IMR-90 (cell line): ENCODE results near the gene BCL2L1. TPM values are rescaled to one million over a fixed set of nuclear protein-coding genes. Genes with fewer than 3 reads are reported as not detected.

ENCODE experiments used
- ATAC-seq: fragments of 200-7000 bp; cut with Tn5 transposase; 2 replicates; pipeline ENCODE4 v1.9.1; 2020; ENCODE audit warnings: low read depth, mild to moderate bottlenecking, moderate library complexity
- BruUV-seq: library from RNA; stranded (reverse); fragments of 400-500 nt; replicated peaks from 2 replicates; lab custom pipeline; 2021; lab: Mats Ljungman, UMichigan
- CTCF ChIA-PET: fragments of 300-600 bp; formaldehyde crosslinking; extraction: SDS; loops from one replicate; lab custom pipeline; 2021; ENCODE audit warnings: antibody characterized with exemption; lab: Yijun Ruan, JAX
- POLR2A ChIA-PET: fragments of 300-600 bp; sonication (Branson Sonifier 250); formaldehyde crosslinking; loops from one replicate; lab custom pipeline; 2022; ENCODE audit warnings: antibody characterized with exemption; ENCODE audit not compliant: unreplicated experiment; lab: Charles Lee
- DNase-seq: peaks from one replicate; pipeline ENCODE4 v3.0.0; 2013
- H2AFZ ChIP-seq: replicated peaks from 2 replicates; pipeline ENCODE3; 2013; ENCODE audit warnings: low read length, mild to moderate bottlenecking; ENCODE audit not compliant: poor library complexity
- H2AK5ac ChIP-seq: 2 replicates; pipeline ENCODE4 v1.6.1; 2013; ENCODE audit warnings: low read depth, low read length, inconsistent platforms
- H2AK9ac ChIP-seq: replicated peaks from 2 replicates; pipeline ENCODE3; 2013; ENCODE audit warnings: mild to moderate bottlenecking, low read depth, low read length, moderate library complexity; ENCODE audit not compliant: poor library complexity
- H2BK120ac ChIP-seq: 2 replicates; pipeline ENCODE4 v1.6.1; 2013; ENCODE audit warnings: low read depth, low read length, inconsistent platforms
- H2BK15ac ChIP-seq: 3 replicates; pipeline ENCODE4 v1.6.1; 2013; ENCODE audit warnings: low read depth, low read length, inconsistent platforms
- H2BK20ac ChIP-seq: 2 replicates; pipeline ENCODE4 v1.6.1; 2013; ENCODE audit warnings: low read depth, mild to moderate bottlenecking, inconsistent platforms, low read length, moderate library complexity
- H2BK5ac ChIP-seq: 2 replicates; pipeline ENCODE4 v1.6.1; 2013; ENCODE audit warnings: mild to moderate bottlenecking, low read depth, low read length, inconsistent platforms; ENCODE audit not compliant: poor library complexity, severe bottlenecking
- H3K14ac ChIP-seq: replicated peaks from 2 replicates; pipeline ENCODE4 v1.6.1; 2013; ENCODE audit warnings: low read depth, low read length, inconsistent platforms
- H3K18ac ChIP-seq: 2 replicates; pipeline ENCODE4 v1.6.1; 2013; ENCODE audit warnings: low read depth, low read length, control low read depth
- H3K23ac ChIP-seq: 2 replicates; pipeline ENCODE4 v1.6.1; 2013; ENCODE audit warnings: low read depth, low read length, inconsistent platforms
- H3K27ac ChIP-seq: 2 replicates; pipeline ENCODE4 v1.5.1; 2013; ENCODE audit warnings: mild to moderate bottlenecking, control low read depth, low read length; ENCODE audit not compliant: insufficient read depth
- H3K27me3 ChIP-seq: 2 replicates; pipeline ENCODE4 v1.6.1; 2013; ENCODE audit warnings: low read length; ENCODE audit not compliant: control insufficient read depth, insufficient read depth
- H3K36me3 ChIP-seq: 2 replicates; pipeline ENCODE4 v1.6.1; 2013; ENCODE audit warnings: low read length, mixed read lengths; ENCODE audit not compliant: control insufficient read depth, insufficient read depth
- H3K4ac ChIP-seq: 2 replicates; pipeline ENCODE4 v1.6.1; 2013; ENCODE audit warnings: low read depth, low read length, inconsistent platforms
- H3K4me1 ChIP-seq: 2 replicates; pipeline ENCODE4 v1.6.1; 2013; ENCODE audit warnings: low read length, mixed read lengths; ENCODE audit not compliant: control insufficient read depth, insufficient read depth
- H3K4me2 ChIP-seq: 2 replicates; pipeline ENCODE4 v1.6.1; 2013; ENCODE audit warnings: low read depth, mild to moderate bottlenecking, control low read depth, low read length, moderate library complexity
- H3K4me3 ChIP-seq: 2 replicates; pipeline ENCODE4 v1.5.1; 2013; ENCODE audit warnings: low read depth, mild to moderate bottlenecking, control low read depth, low read length, moderate library complexity; ENCODE audit not compliant: insufficient read depth
- H3K56ac ChIP-seq: 2 replicates; pipeline ENCODE4 v1.6.1; 2013; ENCODE audit warnings: low read length, inconsistent platforms; ENCODE audit not compliant: insufficient read depth; ENCODE audit errors: extremely low read depth
- H3K79me1 ChIP-seq, 2 experiments: 2 replicates each; pipeline ENCODE4 v1.6.1; 2013; ENCODE audit warnings: low read length in 2 of 2, inconsistent platforms in 1 of 2, low read depth in 1 of 2
- H3K9ac ChIP-seq: 2 replicates; pipeline ENCODE4 v1.6.1; 2013; ENCODE audit warnings: low read depth, low read length, control low read depth
- H3K9me1 ChIP-seq: 2 replicates; pipeline ENCODE4 v1.6.1; 2013; ENCODE audit warnings: low read length, inconsistent platforms; ENCODE audit not compliant: insufficient read depth
- H3K9me3 ChIP-seq: 2 replicates; pipeline ENCODE4 v1.6.1; 2013; ENCODE audit warnings: low read length; ENCODE audit not compliant: control insufficient read depth, insufficient read depth
- H4K20me1 ChIP-seq: 2 replicates; pipeline ENCODE4 v1.6.1; 2013; ENCODE audit warnings: low read length, inconsistent platforms; ENCODE audit not compliant: insufficient read depth
- H4K5ac ChIP-seq: 2 replicates; pipeline ENCODE4 v1.6.1; 2013; ENCODE audit warnings: mild to moderate bottlenecking, low read depth, low read length, control low read depth
- H4K8ac ChIP-seq, 2 experiments: 2 replicates each; pipeline ENCODE4 v1.6.1; 2013; ENCODE audit warnings: low read depth in 2 of 2, low read length in 2 of 2, control low read depth in 1 of 2, inconsistent platforms in 1 of 2
- H4K91ac ChIP-seq: 2 replicates; pipeline ENCODE4 v1.6.1; 2013; ENCODE audit warnings: low read depth, low read length, inconsistent platforms; ENCODE audit not compliant: insufficient read depth
- CHD1 ChIP-seq: IDR thresholded peaks from 2 replicates; pipeline ENCODE4 v1.6.1; 2012; ENCODE audit warnings: low read depth, low read length, improper control_type of control experiment
- FOS ChIP-seq: fragments of 150-350 bp; IDR thresholded peaks from 2 replicates; pipeline ENCODE4 v1.6.1; 2016; ENCODE audit warnings: low read depth, low read length
- MAFK ChIP-seq: IDR thresholded peaks from 2 replicates; pipeline ENCODE4 v1.6.1; 2012; ENCODE audit warnings: low read depth, low read length, improper control_type of control experiment
- MXI1 ChIP-seq: IDR thresholded peaks from 2 replicates; pipeline ENCODE4 v1.6.1; 2012; ENCODE audit warnings: low read depth, mild to moderate bottlenecking, low read length, moderate library complexity, borderline replicate concordance
- RAD21 ChIP-seq: IDR thresholded peaks from 2 replicates; pipeline ENCODE4 v1.6.1; 2012; ENCODE audit warnings: low read length, improper control_type of control experiment
- RCOR1 ChIP-seq: IDR thresholded peaks from 2 replicates; pipeline ENCODE4 v1.6.1; 2012; ENCODE audit warnings: mild to moderate bottlenecking, low read length, improper control_type of control experiment; ENCODE audit not compliant: insufficient replicate concordance
- RFX5 ChIP-seq: IDR thresholded peaks from 2 replicates; pipeline ENCODE4 v1.8.0; 2012; ENCODE audit warnings: low read depth, mild to moderate bottlenecking, low read length, moderate library complexity
- SMC3 ChIP-seq: fragments of 150-350 bp; IDR thresholded peaks from 2 replicates; pipeline ENCODE4 v1.6.1; 2016; ENCODE audit warnings: low read depth, mild to moderate bottlenecking, antibody characterized with exemption, low read length, moderate library complexity
- WGBS, 2 experiments: methylation state at CpG; one replicate each; pipeline versions ENCODE4 v1.1.5 to v1.1.7; 2013; ENCODE audit warnings: missing lambda C conversion rate in 2 of 2; ENCODE audit not compliant: insufficient read length in 1 of 2; ENCODE audit errors: extremely low coverage in 2 of 2; 5-methylcytosine and 5-hydroxymethylcytosine counted together
- dilution Hi-C: fragments of 300-500 bp; cut with HindIII; formaldehyde crosslinking; loops from one replicate; pipeline ENCODE4 v1.14.3; 2018; ENCODE audit warnings: low sequenced_read_pairs; ENCODE audit not compliant: unreplicated experiment
- in situ Hi-C: fragments of 300-500 bp; cut with MboI; formaldehyde crosslinking; loops from 3 replicates; pipeline ENCODE4 v1.14.3; 2019; ENCODE audit warnings: low sequenced_read_pairs, inconsistent platforms, mixed read lengths
- intact Hi-C: fragments of 100-400 bp; cut with micrococcal nuclease; formaldehyde crosslinking; loops from 2 replicates; pipeline ENCODE4 v1.10.0; 2022
- polyA plus RNA-seq, 3 experiments: library from polyadenylated mRNA; depleted of rRNA; stranded (reverse); fragments of >200 nt; gene quantifications; 2 replicates each; pipeline ENCODE4 v1.2.3, GENCODE V29; 2012; ENCODE audit warnings: low replicate concordance in 1 of 3
- total RNA-seq: library from RNA; depleted of rRNA; stranded (reverse); fragments of >200 nt; gene quantifications from 2 replicates; pipeline ENCODE4 v1.2.3, GENCODE V29; 2012
- TF ChIP-seq, protein P1 (sequence below): conservative IDR thresholded peaks from 2 replicates; pipeline ENCODE4 v1.5.1; 2012; ENCODE audit warnings: mild to moderate bottlenecking, low read depth, low read length, improper control_type of control experiment
- TF ChIP-seq, protein P2 (sequence below): fragments of 150-350 bp; IDR thresholded peaks from 2 replicates; pipeline ENCODE4 v1.6.1; 2017; ENCODE audit warnings: mild to moderate bottlenecking, antibody characterized with exemption, low read length, low read depth

The BCL2L1 gene
- total and polyA plus RNA-seq, 2 of the 4 experiments (the other 2 are of a cell fraction), result 40.2 to 41.9 TPM

GRCh38 chr20:31678389-31679356, 44.0 kb downstream of the BCL2L1 start:
- Histone ChIP-seq H3K4me2 (no peak overlapping the region), H2AK5ac (peak overlapping the region; percentile 77; the same call in 1 of the 2 replicates)
- no TSS peak for BruUV-seq

More at GRCh38 chr20:31678389-31679356, 44.0 kb downstream of the BCL2L1 start:
- Histone ChIP-seq H2BK5ac (peak overlapping the region; percentile 22), H2BK120ac (peak overlapping the region; percentile 61), H3K56ac (0 out of 2 replicates have a peak overlapping the region, but pooled peaks have one; percentile 6), H3K4me1 (peaks cover 36% of the 10 kb centered on the region), H4K8ac (peak overlapping the region in 1 of 2 experiments; percentile 70; a peak in 3 of 4 replicates), H2AK9ac (peak overlapping the region; percentile 25), H3K14ac (peak overlapping the region; percentile 60), H3K9ac (peak overlapping the region; percentile 27; the same call in 1 of the 2 replicates), H2AFZ (no peak overlapping the region), H2BK20ac (peak overlapping the region; percentile 61), H4K5ac (peak overlapping the region; percentile 74), H3K9me3 (no peaks in the 10 kb centered on the region), H3K23ac (peak overlapping the region; percentile 51; the same call in 1 of the 2 replicates), H3K27ac (peak overlapping the region; percentile 4; the same call in 1 of the 2 replicates), H4K20me1 (peaks cover 51% of the 10 kb centered on the region), H3K27me3 (no peaks in the 10 kb centered on the region), H3K9me1 (peaks cover 56% of the 10 kb centered on the region), H3K36me3 (peaks cover 17% of the 10 kb centered on the region), H3K4me3 (no peak overlapping the region), H2BK15ac (peak overlapping the region; percentile 8; the same call in 2 of the 3 replicates), H3K79me1 (peaks cover 57 to 93% of the 10 kb centered on the region in 2 experiments), H3K18ac (peak overlapping the region; percentile 55), H4K91ac (peak overlapping the region; percentile 48), H3K4ac (peak overlapping the region; percentile 78)
- no peak for DNase-seq
- ChIA-PET CTCF (interaction anchor here (0.9 kb wide), 1 partner anchor 18 kb away, joined by 3 read pairs; no protein-coding TSS in a partner anchor), POLR2A (no interaction called here)
- intact Hi-C loops, result no loop called here
- TF ChIP-seq MAFK (no peak), FOS (no peak), RCOR1 (no peak), RAD21 (no peak), RFX5 (no peak), CHD1 (no peak), SMC3 (no peak), MXI1 (no peak)
- TF ChIP-seq, protein P1, sequence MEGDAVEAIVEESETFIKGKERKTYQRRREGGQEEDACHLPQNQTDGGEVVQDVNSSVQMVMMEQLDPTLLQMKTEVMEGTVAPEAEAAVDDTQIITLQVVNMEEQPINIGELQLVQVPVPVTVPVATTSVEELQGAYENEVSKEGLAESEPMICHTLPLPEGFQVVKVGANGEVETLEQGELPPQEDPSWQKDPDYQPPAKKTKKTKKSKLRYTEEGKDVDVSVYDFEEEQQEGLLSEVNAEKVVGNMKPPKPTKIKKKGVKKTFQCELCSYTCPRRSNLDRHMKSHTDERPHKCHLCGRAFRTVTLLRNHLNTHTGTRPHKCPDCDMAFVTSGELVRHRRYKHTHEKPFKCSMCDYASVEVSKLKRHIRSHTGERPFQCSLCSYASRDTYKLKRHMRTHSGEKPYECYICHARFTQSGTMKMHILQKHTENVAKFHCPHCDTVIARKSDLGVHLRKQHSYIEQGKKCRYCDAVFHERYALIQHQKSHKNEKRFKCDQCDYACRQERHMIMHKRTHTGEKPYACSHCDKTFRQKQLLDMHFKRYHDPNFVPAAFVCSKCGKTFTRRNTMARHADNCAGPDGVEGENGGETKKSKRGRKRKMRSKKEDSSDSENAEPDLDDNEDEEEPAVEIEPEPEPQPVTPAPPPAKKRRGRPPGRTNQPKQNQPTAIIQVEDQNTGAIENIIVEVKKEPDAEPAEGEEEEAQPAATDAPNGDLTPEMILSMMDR, result no peak
- TF ChIP-seq, protein P2, sequence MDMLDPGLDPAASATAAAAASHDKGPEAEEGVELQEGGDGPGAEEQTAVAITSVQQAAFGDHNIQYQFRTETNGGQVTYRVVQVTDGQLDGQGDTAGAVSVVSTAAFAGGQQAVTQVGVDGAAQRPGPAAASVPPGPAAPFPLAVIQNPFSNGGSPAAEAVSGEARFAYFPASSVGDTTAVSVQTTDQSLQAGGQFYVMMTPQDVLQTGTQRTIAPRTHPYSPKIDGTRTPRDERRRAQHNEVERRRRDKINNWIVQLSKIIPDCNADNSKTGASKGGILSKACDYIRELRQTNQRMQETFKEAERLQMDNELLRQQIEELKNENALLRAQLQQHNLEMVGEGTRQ, result no peak
- WGBS, 2 experiments, result no CpG with 5 or more reads among the region's 9 CpGs
- in situ Hi-C loops, result no loop called here
- ATAC-seq, result peak; percentile 62
- dilution Hi-C loops, result no loop called here
